ENCODE measurements around the gene MYH7B.

MYH7B gene

DNA sequence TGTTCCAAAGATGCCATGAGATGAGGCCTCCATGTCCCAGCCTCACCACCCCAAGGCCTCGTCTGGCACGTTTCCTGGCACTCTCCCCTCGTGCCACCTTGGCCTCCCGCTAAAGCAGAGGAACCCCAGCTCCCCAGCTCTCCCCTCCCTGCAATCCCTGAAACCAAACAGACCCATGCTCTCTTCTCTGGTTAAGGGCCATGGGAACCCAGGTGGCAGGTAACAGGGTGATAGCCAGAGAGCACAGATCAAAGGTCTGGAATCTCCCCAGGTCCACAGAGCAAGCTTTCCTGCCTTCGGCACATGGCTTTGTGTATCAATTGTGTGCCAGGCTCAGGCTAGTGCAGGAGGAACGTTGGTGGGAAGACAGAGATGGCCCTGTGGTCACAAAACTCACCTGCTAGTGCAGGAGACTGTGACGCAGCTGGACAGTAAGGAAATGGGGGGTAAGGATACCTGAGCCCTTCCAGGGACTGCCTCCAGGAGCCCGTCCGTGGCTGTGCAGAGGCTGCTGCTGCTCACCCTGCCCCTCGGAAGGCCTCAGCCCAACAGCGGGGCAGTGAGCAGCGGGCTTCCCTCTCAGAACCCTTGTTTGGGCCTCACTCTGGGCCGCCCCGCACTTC, 39.0 kb downstream of the MYH7B start:
- DNase-seq, result no peak

GRCh38 chr20:34995192-34995591, 39.5 kb downstream of the MYH7B start:
- DNase-seq, result no peak

- DNase-seq, result no peak
Measured at GRCh38 chr20:34995696-34996095, 40.0 kb downstream of the MYH7B start.

- no peak for DNase-seq
Measured at GRCh38 chr20:34996243-34997028, 40.8 kb downstream of the MYH7B start.

GRCh38 chr20:34997131-34997561, 41.5 kb downstream of the MYH7B start:
- no peak for DNase-seq

DNA sequence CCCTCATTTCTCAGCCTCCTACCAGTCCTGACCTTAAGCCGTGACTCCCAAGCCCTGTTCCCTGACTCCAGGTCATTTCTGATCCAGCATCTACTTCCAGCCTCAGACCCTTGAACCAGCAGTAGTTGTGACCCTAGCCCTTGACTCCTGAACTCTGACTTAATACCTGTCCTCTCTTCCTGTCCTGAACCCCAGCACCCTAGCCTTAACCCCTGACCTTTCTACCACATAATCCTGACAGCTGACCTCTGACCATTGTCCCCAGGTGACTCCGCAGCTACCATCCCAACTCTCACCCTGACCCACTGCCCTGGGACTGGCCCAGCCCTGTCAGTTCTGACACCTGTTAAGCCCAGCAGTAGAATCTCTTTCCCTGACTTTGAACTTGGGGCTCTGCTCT, 42.1 kb downstream of the MYH7B start:
- DNase-seq, result no peak

DNA sequence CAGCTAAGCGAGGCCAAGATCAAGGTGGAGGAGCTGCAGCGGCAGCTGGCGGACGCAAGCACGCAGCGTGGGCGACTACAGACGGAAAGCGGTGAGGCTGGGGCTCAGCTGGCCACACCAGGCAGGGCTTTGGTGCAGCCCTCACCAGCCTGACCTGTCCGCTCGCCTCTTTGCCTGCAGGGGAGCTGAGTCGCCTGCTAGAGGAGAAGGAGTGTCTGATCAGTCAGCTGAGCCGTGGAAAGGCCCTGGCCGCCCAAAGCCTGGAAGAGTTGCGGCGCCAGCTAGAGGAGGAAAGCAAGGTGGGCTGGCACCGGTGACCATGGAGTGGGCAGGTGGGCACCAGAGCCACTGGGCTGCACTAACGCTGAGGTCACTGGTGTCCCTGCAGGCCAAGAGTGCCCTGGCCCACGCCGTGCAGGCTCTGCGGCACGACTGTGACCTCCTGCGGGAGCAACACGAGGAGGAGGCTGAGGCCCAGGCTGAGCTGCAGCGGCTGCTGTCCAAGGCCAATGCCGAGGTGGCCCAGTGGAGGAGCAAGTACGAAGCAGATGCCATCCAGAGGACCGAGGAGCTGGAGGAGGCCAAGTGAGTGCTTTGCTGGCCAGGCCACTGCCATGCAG, 42.8 kb downstream of the MYH7B start:
- DNase-seq, result no peak

DNA sequence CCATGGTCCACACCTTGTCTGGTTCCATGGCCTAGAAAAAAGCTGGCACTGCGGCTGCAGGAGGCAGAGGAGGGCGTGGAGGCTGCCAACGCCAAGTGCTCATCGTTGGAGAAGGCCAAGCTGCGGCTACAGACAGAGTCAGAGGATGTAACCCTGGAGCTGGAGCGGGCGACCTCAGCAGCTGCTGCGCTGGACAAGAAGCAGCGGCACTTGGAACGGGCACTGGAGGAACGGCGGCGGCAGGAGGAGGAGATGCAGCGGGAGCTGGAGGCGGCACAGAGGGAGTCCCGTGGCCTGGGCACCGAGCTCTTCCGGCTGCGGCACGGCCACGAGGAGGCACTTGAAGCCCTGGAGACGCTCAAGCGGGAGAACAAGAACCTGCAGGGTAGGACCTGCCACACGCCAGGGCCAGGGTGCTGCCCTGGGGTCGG, 43.4 kb downstream of the MYH7B start:
- no peak for DNase-seq

- no peak for DNase-seq
Measured at GRCh38 chr20:34999782-35000181, 44.1 kb downstream of the MYH7B start.

- no peak for DNase-seq
Measured at GRCh38 chr20:35000311-35000921, 44.7 kb downstream of the MYH7B start.

GRCh38 chr20:35000922-35001595, 45.4 kb downstream of the MYH7B start:
- DNase-seq, result no peak

GRCh38 chr20:35001596-35002362, 46.1 kb downstream of the MYH7B start:
- DNase-seq, result no peak

DNA sequence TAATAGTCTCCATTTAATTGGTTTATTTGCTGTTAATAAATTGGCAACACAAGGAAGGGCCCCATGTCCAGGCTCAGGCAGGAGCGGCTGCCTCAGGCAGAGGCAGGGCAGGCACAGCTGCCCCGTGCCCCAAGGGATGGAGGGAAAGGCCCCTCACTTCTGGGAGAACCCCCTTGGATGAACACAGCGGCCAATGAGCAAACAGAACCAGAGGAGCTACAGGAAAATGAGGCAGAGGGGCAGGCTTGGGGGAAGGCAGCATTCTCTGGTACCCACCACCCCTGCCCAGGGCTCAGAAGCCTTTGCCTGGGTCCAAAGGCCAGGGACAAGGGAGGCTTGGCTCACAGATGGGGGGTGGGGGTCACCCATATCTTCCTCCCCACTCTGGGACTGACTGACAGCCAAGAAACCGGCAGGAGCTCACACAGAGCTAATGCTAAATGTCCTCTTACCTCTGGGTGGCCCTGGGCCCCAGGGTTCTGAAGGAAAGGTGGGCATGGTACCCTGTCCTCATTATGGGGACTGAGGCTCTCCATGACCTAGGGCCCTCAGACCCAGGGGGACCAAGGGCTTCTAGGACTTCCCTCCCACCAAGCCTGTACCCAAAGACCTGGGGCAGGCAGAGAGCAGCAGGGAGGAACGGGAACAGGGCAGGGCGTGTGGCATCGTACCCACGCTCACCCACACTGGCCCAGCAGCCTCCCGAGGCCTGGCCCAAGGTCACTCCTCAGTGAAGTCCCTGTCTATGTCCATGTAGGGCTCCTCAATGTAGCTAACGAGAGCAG, 47.0 kb downstream of the MYH7B start:
- no peak for DNase-seq

DNA sequence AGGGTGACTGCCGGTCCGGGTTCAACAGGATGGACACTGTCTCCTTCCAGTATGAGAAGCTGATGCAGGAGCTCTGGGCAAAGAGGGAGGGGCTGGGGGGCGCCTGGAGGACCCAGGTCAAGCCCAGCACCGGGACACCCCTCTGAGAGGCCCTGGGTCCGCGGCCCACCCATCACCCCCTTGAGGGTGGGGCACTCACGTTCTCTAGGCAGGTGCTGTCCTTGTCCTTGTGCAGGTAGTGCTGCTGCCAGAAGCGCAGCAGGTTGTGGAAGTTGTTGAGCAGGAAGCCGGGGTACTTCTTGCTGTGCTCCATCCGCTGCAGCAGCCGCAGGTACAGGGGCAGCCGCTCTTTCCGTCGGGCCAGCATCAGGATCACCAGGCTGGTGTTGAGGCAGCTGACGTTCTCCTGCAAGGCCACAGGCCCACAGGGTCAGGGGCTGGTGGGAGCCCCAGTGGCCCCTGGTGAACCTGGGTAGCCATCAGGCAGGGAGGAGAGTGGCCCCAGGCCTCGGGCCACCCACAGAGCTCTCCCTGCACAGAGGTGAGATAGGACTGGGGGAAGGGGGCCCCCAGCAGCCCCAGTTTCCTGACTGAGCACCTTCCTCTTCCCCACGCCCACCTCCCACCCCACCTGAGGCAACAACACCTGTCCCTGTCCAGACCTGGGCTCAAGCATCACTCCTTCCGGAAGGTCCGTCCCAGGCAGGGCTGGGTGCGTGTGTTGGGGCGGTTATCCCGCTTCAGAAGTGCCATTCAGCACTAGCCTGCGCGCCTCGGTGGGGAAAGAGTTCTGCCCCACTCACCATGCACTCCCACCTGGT, 47.8 kb downstream of the MYH7B start:
- DNase-seq, result no peak

- DNase-seq, result no peak
Measured at GRCh38 chr20:35004051-35004725, 48.5 kb downstream of the MYH7B start.

DNA sequence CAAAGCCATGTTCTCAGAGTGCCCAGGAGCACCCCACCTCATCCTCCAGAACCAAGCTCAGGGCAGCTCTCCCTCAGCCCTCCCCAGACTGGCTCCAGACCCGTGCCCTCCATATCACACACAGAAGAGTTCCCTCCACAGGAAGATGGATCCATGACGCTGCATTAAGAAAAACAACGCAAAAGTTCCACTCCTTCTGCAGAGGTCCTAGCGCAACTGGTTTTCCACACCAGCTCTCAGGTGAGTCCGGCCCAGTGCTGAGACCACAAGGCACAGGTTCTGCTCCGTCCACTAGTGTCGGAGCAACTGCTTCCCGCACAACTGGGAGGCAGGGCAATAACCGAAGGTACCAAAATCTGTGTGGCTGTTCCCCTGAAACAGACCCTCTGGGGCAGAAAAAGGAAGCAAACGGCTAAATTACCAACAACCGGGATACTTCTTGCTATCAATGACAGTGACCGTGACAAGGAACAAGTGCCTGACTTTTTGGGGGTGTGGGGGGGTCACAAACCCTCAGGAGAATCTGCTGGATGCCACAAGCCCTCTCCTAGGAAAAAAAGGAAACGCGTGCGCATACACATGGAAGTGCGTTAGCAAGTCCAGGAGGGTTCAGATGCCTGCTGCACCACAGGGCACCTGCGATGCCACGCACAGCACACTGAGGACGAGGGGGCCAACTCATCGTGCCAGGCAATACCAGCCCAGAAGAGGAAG, 49.2 kb downstream of the MYH7B start:
- DNase-seq, result no peak
